Cortex of kidney (tissue), 1 donor: Measurements from ENCODE around the gene LIN7A.

ENCODE experiments used
- DNase-seq: peaks from one replicate; lab custom pipeline; 2025; lab: John Stamatoyannopoulos, UW

LIN7A gene

GRCh38 chr12:80749456-80749855 is 188.3 kb downstream of the LIN7A start:
- DNase-seq = no peak

GRCh38 chr12:80747800-80748199 is 189.9 kb downstream of the LIN7A start:
- no peak for DNase-seq

- no peak for DNase-seq
Observed at GRCh38 chr12:80745851-80746505, 191.8 kb downstream of the LIN7A start.
